HEK293T (cell line): Measurements from ENCODE around the gene ING1.

Source experiments
- CTCF ChIA-PET: fragments of 350-600 bp; formaldehyde crosslinking; extraction: SDS; loops from one replicate; lab custom pipeline; 2021; ENCODE audit warnings: antibody characterized with exemption, inconsistent platforms; lab: Yijun Ruan, JAX
- POLR2A ChIA-PET: fragments of 350-600 bp; formaldehyde crosslinking; extraction: SDS; loops from one replicate; lab custom pipeline; 2020; ENCODE audit warnings: antibody characterized with exemption, inconsistent platforms; lab: Yijun Ruan, JAX
- DNase-seq: peaks from one replicate; pipeline ENCODE4 v3.0.0; 2012; ENCODE audit warnings: mixed read lengths; ENCODE audit errors: extremely low spot score
- ARNT ChIP-seq: fragments of 450-650 bp; IDR thresholded peaks from 2 replicates; pipeline ENCODE4 v1.6.1; 2017; ENCODE audit warnings: mild to moderate bottlenecking
- BHLHE40 ChIP-seq: fragments of 450-650 bp; IDR thresholded peaks from 2 replicates; pipeline ENCODE4 v1.6.1; 2016; ENCODE audit warnings: mild to moderate bottlenecking, moderate library complexity, borderline replicate concordance
- CTBP1 ChIP-seq: fragments of 450-650 bp; IDR thresholded peaks from 2 replicates; pipeline ENCODE4 v1.6.1; 2016; ENCODE audit warnings: borderline replicate concordance
- ELF4 ChIP-seq: fragments of 450-650 bp; IDR thresholded peaks from 2 replicates; pipeline ENCODE4 v1.6.1; 2017; ENCODE audit warnings: antibody characterized with exemption
- FOXA1 ChIP-seq: fragments of 450-650 bp; IDR thresholded peaks from 2 replicates; pipeline ENCODE4 v1.6.1; 2016; ENCODE audit warnings: mild to moderate bottlenecking
- FOXK2 ChIP-seq: fragments of 450-650 bp; IDR thresholded peaks from 2 replicates; pipeline ENCODE4 v1.6.1; 2016; ENCODE audit warnings: mild to moderate bottlenecking
- FOXM1 ChIP-seq: fragments of 450-650 bp; IDR thresholded peaks from 2 replicates; pipeline ENCODE4 v1.6.1; 2017; ENCODE audit warnings: mild to moderate bottlenecking, borderline replicate concordance
- HDGF ChIP-seq: fragments of 450-650 bp; IDR thresholded peaks from 2 replicates; pipeline ENCODE4 v1.6.1; 2017; ENCODE audit warnings: antibody characterized with exemption, borderline replicate concordance
- L3MBTL2 ChIP-seq: fragments of 450-650 bp; conservative IDR thresholded peaks from 2 replicates; pipeline ENCODE4 v1.6.1; 2016; ENCODE audit warnings: mild to moderate bottlenecking
- LEF1 ChIP-seq: fragments of 450-650 bp; IDR thresholded peaks from 2 replicates; pipeline ENCODE4 v1.6.1; 2017; ENCODE audit warnings: mild to moderate bottlenecking, borderline replicate concordance
- NFRKB ChIP-seq: fragments of 450-650 bp; IDR thresholded peaks from 2 replicates; pipeline ENCODE4 v1.6.1; 2016; ENCODE audit warnings: mild to moderate bottlenecking, moderate library complexity
- SP1 ChIP-seq: fragments of 450-650 bp; IDR thresholded peaks from 2 replicates; pipeline ENCODE4 v1.6.1; 2017
- SUZ12 ChIP-seq: fragments of 450-650 bp; IDR thresholded peaks from 2 replicates; pipeline ENCODE4 v1.6.1; 2016; ENCODE audit warnings: mild to moderate bottlenecking
- TARDBP ChIP-seq: fragments of 450-650 bp; IDR thresholded peaks from 2 replicates; pipeline ENCODE4 v1.6.1; 2016
- ZNF384 ChIP-seq: fragments of 450-650 bp; IDR thresholded peaks from 2 replicates; pipeline ENCODE4 v1.6.1; 2016
- TF ChIP-seq, protein P1 (sequence below): fragments of 450-650 bp; IDR thresholded peaks from 2 replicates; pipeline ENCODE4 v1.6.1; 2016

The ING1 gene

DNA sequence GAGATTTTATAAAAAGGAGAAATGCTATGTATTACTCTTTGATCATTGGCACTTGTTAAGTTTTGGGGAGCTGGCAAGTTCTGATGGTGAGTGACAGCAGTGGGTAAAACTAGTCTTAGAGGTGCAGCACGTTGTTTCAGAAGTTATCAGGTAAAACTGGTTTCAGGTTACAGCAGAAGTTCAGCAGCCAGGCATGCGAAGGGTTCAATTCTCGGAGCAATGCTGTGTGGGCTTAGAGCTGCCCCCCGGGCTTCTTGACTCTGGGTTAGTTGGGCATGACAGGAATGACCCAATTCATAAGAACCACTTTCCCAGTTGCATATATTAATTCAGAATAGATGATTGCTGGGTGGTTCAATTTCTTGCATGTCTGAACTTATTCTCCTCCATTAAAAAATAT, 34.8 kb downstream of the ING1 start:
- CTCF ChIA-PET: no interaction called here
- no peak for TF ChIP-seq LEF1
- no peak for TF ChIP-seq BHLHE40
- TF ChIP-seq ZNF384: no peak
- no peak for TF ChIP-seq NFRKB
- no peak for TF ChIP-seq FOXM1
- no peak for TF ChIP-seq HDGF
- TF ChIP-seq SP1: no peak
- TF ChIP-seq TARDBP: no peak
- TF ChIP-seq ARNT: no peak
- TF ChIP-seq L3MBTL2: no peak
- no peak for TF ChIP-seq ELF4

DNA sequence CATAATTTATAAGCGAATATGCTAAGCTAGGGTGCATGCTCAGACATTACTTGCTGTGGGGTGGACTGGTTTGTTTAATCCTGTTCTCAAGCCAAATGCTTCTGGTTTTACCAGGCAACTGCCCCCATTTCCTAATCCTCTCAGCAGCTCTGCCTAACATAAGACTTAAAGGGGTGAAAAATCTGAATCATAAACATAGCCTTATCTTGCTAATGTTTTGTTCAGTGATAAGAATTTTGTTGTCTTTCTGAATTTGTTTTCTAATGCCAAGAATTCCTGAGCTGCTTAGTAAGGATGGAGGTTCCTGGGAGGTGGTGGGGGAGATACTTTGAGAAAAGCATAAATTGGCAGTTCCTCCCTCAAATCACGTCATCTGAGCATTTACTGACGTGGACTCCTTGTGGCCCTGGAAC, 42.7 kb downstream of the ING1 start:
- ChIA-PET CTCF (interaction anchor here (0.6 kb wide), 1 partner anchor 121 kb away, joined by 3 read pairs; no protein-coding TSS in a partner anchor), POLR2A (no interaction called here)
- no peak for TF ChIP-seq SP1
- no peak for TF ChIP-seq ELF4
- TF ChIP-seq, protein P1, sequence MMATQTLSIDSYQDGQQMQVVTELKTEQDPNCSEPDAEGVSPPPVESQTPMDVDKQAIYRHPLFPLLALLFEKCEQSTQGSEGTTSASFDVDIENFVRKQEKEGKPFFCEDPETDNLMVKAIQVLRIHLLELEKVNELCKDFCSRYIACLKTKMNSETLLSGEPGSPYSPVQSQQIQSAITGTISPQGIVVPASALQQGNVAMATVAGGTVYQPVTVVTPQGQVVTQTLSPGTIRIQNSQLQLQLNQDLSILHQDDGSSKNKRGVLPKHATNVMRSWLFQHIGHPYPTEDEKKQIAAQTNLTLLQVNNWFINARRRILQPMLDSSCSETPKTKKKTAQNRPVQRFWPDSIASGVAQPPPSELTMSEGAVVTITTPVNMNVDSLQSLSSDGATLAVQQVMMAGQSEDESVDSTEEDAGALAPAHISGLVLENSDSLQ: no peak
- TF ChIP-seq FOXM1: no peak
- TF ChIP-seq HDGF: no peak
- TF ChIP-seq SUZ12: no peak
- no peak for TF ChIP-seq CTBP1
- no peak for TF ChIP-seq ZNF384
- no peak for TF ChIP-seq L3MBTL2
- no peak for TF ChIP-seq TARDBP
- TF ChIP-seq ARNT: no peak
- no peak for TF ChIP-seq FOXK2
- no peak for TF ChIP-seq NFRKB
- TF ChIP-seq FOXA1: no peak
- no peak for TF ChIP-seq BHLHE40
- TF ChIP-seq LEF1: no peak
- no peak for DNase-seq

More for the DNA sequence above, 34.8 kb downstream of the ING1 start:
- DNase-seq: no peak
- POLR2A ChIA-PET: no interaction called here

DNA sequence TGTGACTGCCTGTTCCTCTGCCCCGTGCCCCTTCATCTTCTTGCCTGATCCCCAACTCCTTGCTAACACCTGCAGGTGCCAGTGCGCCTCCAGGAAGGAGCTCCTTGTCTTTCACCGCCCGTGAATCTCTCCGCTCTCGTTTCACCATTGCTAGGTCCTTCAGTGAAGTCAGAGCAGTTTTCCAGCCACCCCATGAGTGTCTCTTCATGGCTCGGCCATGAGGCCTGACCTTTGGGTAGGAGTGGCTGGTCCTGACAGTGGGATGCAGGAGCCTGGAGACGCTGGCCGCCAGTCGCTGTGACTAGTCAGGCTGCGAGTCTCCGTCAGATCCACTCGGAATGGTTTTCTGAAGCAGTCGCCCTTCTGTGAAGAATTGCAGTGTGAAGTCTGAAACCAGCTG, 43.8 kb downstream of the ING1 start:
- TF ChIP-seq LEF1 (no peak), ZNF384 (no peak), SP1 (no peak), L3MBTL2 (no peak), ARNT (no peak), NFRKB (no peak), BHLHE40 (no peak), SUZ12 (no peak), FOXA1 (no peak), FOXK2 (no peak), CTBP1 (no peak), FOXM1 (no peak), TARDBP (no peak), HDGF (no peak), ELF4 (no peak)
- TF ChIP-seq, protein P1: no peak
- CTCF ChIA-PET: no interaction called here
- POLR2A ChIA-PET: no interaction called here
- no peak for DNase-seq

DNA sequence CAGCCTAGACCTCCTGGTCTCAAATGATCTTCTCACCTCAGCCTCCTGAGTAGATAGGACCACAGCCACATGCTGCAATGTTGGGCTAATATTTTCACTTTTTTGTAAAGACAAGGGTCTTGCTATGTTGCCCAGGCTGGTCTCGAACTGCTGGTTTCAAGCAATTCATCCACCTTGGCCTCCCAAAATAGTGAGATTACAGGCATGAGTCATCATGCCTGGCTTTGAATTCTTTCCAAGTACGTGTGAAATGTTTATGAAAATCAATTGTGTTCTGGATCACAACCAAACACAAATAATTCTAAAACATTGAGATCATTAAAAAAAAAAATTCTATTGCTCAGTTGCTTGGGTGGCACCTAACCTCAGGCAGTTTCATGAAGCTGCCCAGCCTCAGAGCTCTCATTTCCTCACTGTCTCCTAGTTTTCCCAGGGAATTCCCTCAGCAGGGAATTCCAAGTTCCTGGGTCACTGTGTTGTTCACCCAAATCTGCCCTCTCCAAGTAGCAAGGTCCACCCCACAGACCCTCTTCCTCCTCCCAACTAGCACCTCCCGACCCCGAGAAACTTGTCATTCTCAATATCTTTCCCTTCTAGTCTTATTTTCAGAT, 44.8 kb downstream of the ING1 start:
- TF ChIP-seq SUZ12: no peak
- TF ChIP-seq ARNT: no peak
- TF ChIP-seq CTBP1: no peak
- TF ChIP-seq HDGF: no peak
- TF ChIP-seq FOXK2: no peak
- no peak for TF ChIP-seq SP1
- no peak for TF ChIP-seq ELF4
- TF ChIP-seq TARDBP: no peak
- no peak for TF ChIP-seq FOXA1
- TF ChIP-seq, protein P1: no peak
- TF ChIP-seq BHLHE40: no peak
- no peak for DNase-seq
- POLR2A ChIA-PET: no interaction called here
- CTCF ChIA-PET: no interaction called here

DNA sequence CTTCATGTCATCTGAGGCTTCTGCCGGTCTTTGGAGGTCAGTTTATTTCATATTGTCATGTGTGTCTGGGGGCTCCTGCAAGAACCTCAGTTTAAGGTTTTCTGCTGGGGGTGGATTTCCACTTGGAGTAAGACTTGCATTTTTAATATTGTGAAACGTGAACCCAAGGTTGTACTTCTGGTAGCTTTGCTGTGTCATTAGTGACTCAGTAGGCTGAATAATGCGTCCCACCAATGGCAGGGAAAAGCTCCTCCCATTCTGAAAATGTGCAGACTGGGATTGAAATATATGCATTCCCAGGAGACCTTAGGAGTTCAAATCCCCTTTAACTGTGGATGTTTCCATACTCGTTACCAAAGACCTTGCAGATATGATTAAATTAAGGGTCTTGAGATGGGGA, 46.2 kb downstream of the ING1 start:
- POLR2A ChIA-PET: no interaction called here
- CTCF ChIA-PET: no interaction called here
- DNase-seq: no peak
- no peak for TF ChIP-seq FOXA1
- TF ChIP-seq LEF1: no peak
- TF ChIP-seq, protein P1: no peak
- no peak for TF ChIP-seq TARDBP

DNA sequence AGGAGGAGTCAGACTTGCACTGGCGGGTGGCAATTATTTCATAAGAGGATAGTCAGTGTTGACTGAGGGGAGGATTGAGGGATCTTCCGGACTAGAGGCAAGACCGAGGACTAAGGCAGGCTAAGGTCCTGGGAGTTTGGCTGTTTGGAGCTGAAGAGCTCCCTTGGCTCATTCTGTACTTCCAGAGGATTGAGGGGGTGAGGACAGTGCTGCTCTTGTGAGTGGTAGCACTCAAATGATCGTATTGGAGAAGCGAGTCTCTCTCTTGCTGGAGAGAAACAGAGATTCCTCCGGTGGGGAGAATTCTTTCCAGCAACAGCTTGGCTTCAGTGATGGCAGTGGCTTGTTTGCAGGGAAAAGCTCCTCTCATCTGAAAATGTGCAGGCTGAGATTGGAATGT, 47.1 kb downstream of the ING1 start:
- TF ChIP-seq FOXK2: no peak
- no peak for TF ChIP-seq SUZ12
- no peak for TF ChIP-seq NFRKB
- TF ChIP-seq FOXA1: no peak
- ChIA-PET POLR2A (no interaction called here), CTCF (no interaction called here)
- DNase-seq: no peak
